Adrenal gland (tissue), 5 donors: ENCODE results near the gene HRH2.

Source experiments
- POLR2A ChIP-seq, 2 donors: fragments of 450-650 bp; IDR thresholded peaks; one replicate each; pipeline ENCODE4 v1.6.1; 2017; ENCODE audit warnings: antibody characterized with exemption in 2 of 2, mild to moderate bottlenecking in 2 of 2, moderate library complexity in 1 of 2
- TF ChIP-seq, protein P1 (sequence below), 6 experiments: fragments of 450-650 bp in 4 of 6; fragments of 200-600 bp in 2 of 6; sonication (generic) in 1 of 6; IDR thresholded peaks; 1 replicate in 5 of 6; 2 replicates in 1 of 6; pipeline versions ENCODE4 v1.5.1 to v1.8.0; 2016 to 2021; ENCODE audit warnings: antibody characterized with exemption in 6 of 6, mild to moderate bottlenecking in 2 of 6, moderate library complexity in 1 of 6
- donor health status: DM: no; HTN: no; CAD: no.

DNA sequence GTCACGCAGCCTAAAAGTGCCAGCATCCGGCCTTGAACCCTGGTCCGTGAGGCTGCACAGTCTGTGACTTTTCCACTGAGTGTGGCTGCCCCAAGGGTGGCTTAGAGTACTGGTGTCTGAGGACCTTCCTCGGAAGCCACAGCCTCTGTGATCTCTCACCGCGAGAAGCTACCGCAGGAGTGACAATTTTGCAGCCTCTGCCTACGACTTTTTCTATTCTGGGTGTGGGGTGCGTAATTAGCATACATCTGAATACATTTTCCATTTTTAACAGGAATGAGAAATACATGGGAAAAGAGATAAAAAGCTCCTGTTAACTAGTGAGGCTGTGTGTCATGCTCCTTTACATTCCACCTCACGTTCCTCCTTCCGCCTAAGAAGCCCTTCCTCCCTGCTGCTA lies 48.3 kb upstream of the HRH2 start:
- TF ChIP-seq, protein P1, sequence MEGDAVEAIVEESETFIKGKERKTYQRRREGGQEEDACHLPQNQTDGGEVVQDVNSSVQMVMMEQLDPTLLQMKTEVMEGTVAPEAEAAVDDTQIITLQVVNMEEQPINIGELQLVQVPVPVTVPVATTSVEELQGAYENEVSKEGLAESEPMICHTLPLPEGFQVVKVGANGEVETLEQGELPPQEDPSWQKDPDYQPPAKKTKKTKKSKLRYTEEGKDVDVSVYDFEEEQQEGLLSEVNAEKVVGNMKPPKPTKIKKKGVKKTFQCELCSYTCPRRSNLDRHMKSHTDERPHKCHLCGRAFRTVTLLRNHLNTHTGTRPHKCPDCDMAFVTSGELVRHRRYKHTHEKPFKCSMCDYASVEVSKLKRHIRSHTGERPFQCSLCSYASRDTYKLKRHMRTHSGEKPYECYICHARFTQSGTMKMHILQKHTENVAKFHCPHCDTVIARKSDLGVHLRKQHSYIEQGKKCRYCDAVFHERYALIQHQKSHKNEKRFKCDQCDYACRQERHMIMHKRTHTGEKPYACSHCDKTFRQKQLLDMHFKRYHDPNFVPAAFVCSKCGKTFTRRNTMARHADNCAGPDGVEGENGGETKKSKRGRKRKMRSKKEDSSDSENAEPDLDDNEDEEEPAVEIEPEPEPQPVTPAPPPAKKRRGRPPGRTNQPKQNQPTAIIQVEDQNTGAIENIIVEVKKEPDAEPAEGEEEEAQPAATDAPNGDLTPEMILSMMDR (IDR thresholded peaks at IDR 0.05): no peak
- no peak for TF ChIP-seq POLR2A (IDR thresholded peaks at IDR 0.05)
